ENCODE measurements around the gene SPATA46. TPM values are rescaled to one million over a fixed set of nuclear protein-coding genes. Genes with fewer than 3 reads are reported as not detected.

Gene SPATA46
- total and polyA plus RNA-seq, 2 donors (not counting 1 experiment from before 2014, with no cell fraction given): not detected

GRCh38 chr1:162360874-162361260, 15.8 kb downstream of the SPATA46 start:
- 100% methylated on average over 1 of the region's 4 CpGs for whole genome bisulfite sequencing (ENCODE audit: insufficient coverage)
- no peaks in the 10 kb centered on the region for H3K9me3 Mint-ChIP-seq (ENCODE audit: insufficient read depth)
- no peaks in the 10 kb centered on the region for H3K27me3 ChIP-seq (replicated peaks in 1 of 4; ENCODE audit: control extremely low read depth in 1 of 4, control insufficient read depth in 3 of 4, insufficient read depth in 4 of 4, low read length in 3 of 4)
- no peak overlapping the region for H3K27ac Mint-ChIP-seq
- peaks cover 29% of the 10 kb centered on the region for H3K27me3 Mint-ChIP-seq
- no peak overlapping the region for H2AFZ ChIP-seq (ENCODE audit: insufficient read depth, low read depth, low read length, poor library complexity, severe bottlenecking)
- no peaks in the 10 kb centered on the region for H3K36me3 ChIP-seq (replicated peaks in 1 of 2; ENCODE audit: control extremely low read depth in 1 of 2, control insufficient read depth in 1 of 2, extremely low read depth in 1 of 2, insufficient read depth in 2 of 2, low read length in 1 of 2)
- no peak overlapping the region for H3K4me2 ChIP-seq (replicated peaks; ENCODE audit: low read depth, low read length, poor library complexity, severe bottlenecking)
- H4K20me1 ChIP-seq (ENCODE audit: control insufficient read depth, insufficient read depth, low read length, poor library complexity, severe bottlenecking): no peaks in the 10 kb centered on the region
- H3K27ac ChIP-seq (ENCODE audit: low read length in 2 of 2): no peak overlapping the region
- TF ChIP-seq EZH2 (IDR thresholded peaks at IDR 0.05; ENCODE audit: borderline replicate concordance, insufficient read depth, low read depth, low read length, poor library complexity, severe bottlenecking): no peak
- no peak for TF ChIP-seq CTCF (IDR thresholded peaks at IDR 0.05)
- no peaks in the 10 kb centered on the region for H3K79me2 ChIP-seq (ENCODE audit: control insufficient read depth, insufficient read depth, low read length)
- H3K9ac ChIP-seq (ENCODE audit: low read length): no peak overlapping the region
- peaks cover 5% of the 10 kb centered on the region for H3K4me1 Mint-ChIP-seq
- ChIA-PET CTCF (no interaction called here), POLR2A (no interaction called here)
- no peaks in the 10 kb centered on the region for H3K4me1 ChIP-seq (ENCODE audit: control insufficient read depth in 2 of 2, insufficient read depth in 2 of 2, low read length in 2 of 2)
- DNase-seq: no peak
- ATAC-seq (ENCODE audit: low read depth): no peak
- H3K4me3 ChIP-seq (ENCODE audit: control extremely low read depth in 1 of 5, extremely low read depth in 1 of 5, insufficient read depth in 1 of 5, low read depth in 2 of 5, low read length in 4 of 5): no peak overlapping the region
- H3K4me3 Mint-ChIP-seq: no peak overlapping the region
- H3K9me3 ChIP-seq (ENCODE audit: control extremely low read depth in 1 of 3, control insufficient read depth in 2 of 3, insufficient read depth in 1 of 3, low read length in 2 of 3): no peaks in the 10 kb centered on the region
- intact Hi-C loops (cut with micrococcal nuclease): no loop called here

GRCh38 chr1:162360237-162360873, 16.3 kb downstream of the SPATA46 start:
- no peak for ATAC-seq (ENCODE audit: low read depth)
- WGBS (ENCODE audit: insufficient coverage): 97% methylated on average over 8 of the region's 10 CpGs
- no peaks in the 10 kb centered on the region for H3K4me1 ChIP-seq (ENCODE audit: control insufficient read depth in 2 of 2, insufficient read depth in 2 of 2, low read length in 2 of 2)
- H3K4me3 ChIP-seq (ENCODE audit: control extremely low read depth in 1 of 5, extremely low read depth in 1 of 5, insufficient read depth in 1 of 5, low read depth in 2 of 5, low read length in 4 of 5): no peak overlapping the region
- H3K4me2 ChIP-seq (replicated peaks; ENCODE audit: low read depth, low read length, poor library complexity, severe bottlenecking): no peak overlapping the region
- Mint-ChIP-seq H3K27ac (no peak overlapping the region), H3K27me3 (peaks cover 31% of the 10 kb centered on the region), H3K9me3 (ENCODE audit: insufficient read depth) (no peaks in the 10 kb centered on the region), H3K4me3 (no peak overlapping the region), H3K4me1 (peaks cover 5% of the 10 kb centered on the region)
- no peaks in the 10 kb centered on the region for H3K9me3 ChIP-seq (ENCODE audit: control extremely low read depth in 1 of 3, control insufficient read depth in 2 of 3, insufficient read depth in 1 of 3, low read length in 2 of 3)
- H3K9ac ChIP-seq (ENCODE audit: low read length): no peak overlapping the region
- DNase-seq: no peak
- ChIA-PET POLR2A (no interaction called here), CTCF (no interaction called here)
- no peaks in the 10 kb centered on the region for H3K36me3 ChIP-seq (replicated peaks in 1 of 2; ENCODE audit: control extremely low read depth in 1 of 2, control insufficient read depth in 1 of 2, extremely low read depth in 1 of 2, insufficient read depth in 2 of 2, low read length in 1 of 2)
- H3K27ac ChIP-seq (ENCODE audit: low read length in 2 of 2): no peak overlapping the region
- H3K79me2 ChIP-seq (ENCODE audit: control insufficient read depth, insufficient read depth, low read length): no peaks in the 10 kb centered on the region
- H4K20me1 ChIP-seq (ENCODE audit: control insufficient read depth, insufficient read depth, low read length, poor library complexity, severe bottlenecking): no peaks in the 10 kb centered on the region
- intact Hi-C loops (cut with micrococcal nuclease): no loop called here
- no peak overlapping the region for H2AFZ ChIP-seq (ENCODE audit: insufficient read depth, low read depth, low read length, poor library complexity, severe bottlenecking)
- no peaks in the 10 kb centered on the region for H3K27me3 ChIP-seq (replicated peaks in 1 of 4; ENCODE audit: control extremely low read depth in 1 of 4, control insufficient read depth in 3 of 4, insufficient read depth in 4 of 4, low read length in 3 of 4)
- TF ChIP-seq EZH2 (IDR thresholded peaks at IDR 0.05; ENCODE audit: borderline replicate concordance, insufficient read depth, low read depth, low read length, poor library complexity, severe bottlenecking): no peak
- no peak for TF ChIP-seq CTCF (IDR thresholded peaks at IDR 0.05)

Data from B cell (primary cell).